Omental fat pad (tissue), 4 donors: ENCODE results near the gene GPR25. TPM values are rescaled to one million over a fixed set of nuclear protein-coding genes. Genes with fewer than 3 reads are reported as not detected.

Experiments
- ATAC-seq: fragments of 150-250 bp; one replicate; pipeline ENCODE4 v1.9.1; 2016; ENCODE audit warnings: mild to moderate bottlenecking, moderate library complexity; ENCODE audit not compliant: low FRiP score
- DNase-seq: peaks from one replicate; pipeline ENCODE4 v3.0.0-alpha.2; 2019; ENCODE audit warnings: low spot score
- CTCF ChIP-seq, 3 donors: fragments of 450-650 bp; IDR thresholded peaks; one replicate each; pipeline ENCODE4 v1.5.1; 2016 to 2017; ENCODE audit warnings: antibody characterized with exemption in 3 of 3, mild to moderate bottlenecking in 3 of 3, moderate library complexity in 2 of 3
- total RNA-seq, 4 donors: library from RNA; depleted of rRNA; stranded (reverse); fragments of >200 nt; gene quantifications; one replicate each; pipeline ENCODE4 v1.1.0, GENCODE V29; 2016

The GPR25 gene
- total RNA-seq, 4 donors from 2014 or later = not detected

GRCh38 chr1:200903793-200904192 is 31.0 kb downstream of the GPR25 start:
- ATAC-seq = no peak
- DNase-seq = no peak
- no peak for TF ChIP-seq CTCF (IDR thresholded peaks at IDR 0.05)

GRCh38 chr1:200904772-200905171 is 32.0 kb downstream of the GPR25 start:
- TF ChIP-seq CTCF (IDR thresholded peaks at IDR 0.05) = no peak
- DNase-seq = no peak
- no peak for ATAC-seq

GRCh38 chr1:200905411-200906052 is 32.8 kb downstream of the GPR25 start:
- DNase-seq (no peak), ATAC-seq (no peak)
- TF ChIP-seq CTCF (IDR thresholded peaks at IDR 0.05) = no peak

GRCh38 chr1:200906491-200906890 is 33.7 kb downstream of the GPR25 start:
- no peak for ATAC-seq
- TF ChIP-seq CTCF (IDR thresholded peaks at IDR 0.05) = no peak
- no peak for DNase-seq

GRCh38 chr1:200907611-200908097 is 34.9 kb downstream of the GPR25 start:
- DNase-seq (no peak), ATAC-seq (no peak)
- no peak for TF ChIP-seq CTCF (IDR thresholded peaks at IDR 0.05)

- TF ChIP-seq CTCF (IDR thresholded peaks at IDR 0.05) = no peak
- ATAC-seq (no peak), DNase-seq (no peak)
These were observed 35.5 kb downstream of the GPR25 start for GRCh38 chr1:200908191-200908868.

- no peak for TF ChIP-seq CTCF (IDR thresholded peaks at IDR 0.05)
- ATAC-seq (no peak), DNase-seq (no peak)
These were observed 36.3 kb downstream of the GPR25 start for GRCh38 chr1:200909071-200909470.
